OCI-LY7 (cell line): ENCODE data around the gene PRR5L.

ENCODE experiments used
- EZH2phosphoT487 ChIP-seq: fragments of 200-600 bp; sonication (generic); IDR thresholded peaks from 2 replicates; pipeline ENCODE4 v1.6.1; 2018; ENCODE audit warnings: low read depth, borderline replicate concordance, mild to moderate bottlenecking, mixed run types, antibody characterized with exemption, low read length, moderate library complexity, mixed read lengths
- TF ChIP-seq, protein P1 (sequence below): fragments of 200-600 bp; sonication (generic); conservative IDR thresholded peaks from 2 replicates; pipeline ENCODE4 v1.5.1; 2014; ENCODE audit warnings: mild to moderate bottlenecking, antibody characterized with exemption, low read length, moderate library complexity, mixed read lengths

DNA sequence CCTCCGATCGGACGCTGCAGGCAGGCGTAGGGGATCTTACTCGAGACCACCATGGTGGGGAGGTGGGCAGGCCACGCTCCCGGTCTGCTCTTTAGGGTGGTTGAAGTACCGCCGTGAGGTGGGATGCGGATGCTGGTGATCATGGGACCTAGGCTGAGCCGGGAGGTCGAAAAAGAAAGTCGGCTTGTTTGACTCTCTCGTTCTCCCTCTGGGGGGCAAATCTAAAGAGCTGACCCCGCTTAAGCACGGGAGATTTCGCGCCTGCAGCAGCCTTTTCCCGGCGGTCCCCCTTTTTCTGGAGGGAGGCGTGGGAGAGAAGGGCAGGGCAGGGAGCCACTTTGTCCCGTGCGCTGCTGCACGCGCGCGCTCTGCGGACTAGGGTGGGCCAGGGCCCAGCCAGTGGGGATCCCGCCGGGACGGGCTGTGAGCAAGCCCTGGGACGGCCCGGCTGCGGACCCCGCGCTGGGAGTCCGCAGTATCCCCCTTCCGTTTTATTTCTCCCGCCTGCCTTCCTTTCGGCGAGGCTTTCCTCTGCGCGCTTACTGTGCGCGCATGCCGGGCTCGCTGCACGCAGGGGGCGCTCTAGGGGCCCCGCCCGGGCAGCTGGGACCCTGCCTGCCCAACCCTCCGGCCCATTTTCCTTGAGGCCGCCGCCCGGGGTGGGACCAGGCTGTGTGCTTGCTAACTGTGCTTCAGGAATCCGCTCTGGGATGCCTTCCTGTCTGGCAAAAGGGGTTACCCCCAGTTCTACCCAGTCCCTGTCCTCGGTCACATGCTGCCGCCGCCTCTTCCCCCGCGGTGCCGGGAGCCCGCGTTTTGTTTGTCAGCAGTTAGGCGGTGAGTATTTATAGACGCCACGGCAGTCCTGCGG is 81.0 kb downstream of the PRR5L start:
- TF ChIP-seq, protein P1, sequence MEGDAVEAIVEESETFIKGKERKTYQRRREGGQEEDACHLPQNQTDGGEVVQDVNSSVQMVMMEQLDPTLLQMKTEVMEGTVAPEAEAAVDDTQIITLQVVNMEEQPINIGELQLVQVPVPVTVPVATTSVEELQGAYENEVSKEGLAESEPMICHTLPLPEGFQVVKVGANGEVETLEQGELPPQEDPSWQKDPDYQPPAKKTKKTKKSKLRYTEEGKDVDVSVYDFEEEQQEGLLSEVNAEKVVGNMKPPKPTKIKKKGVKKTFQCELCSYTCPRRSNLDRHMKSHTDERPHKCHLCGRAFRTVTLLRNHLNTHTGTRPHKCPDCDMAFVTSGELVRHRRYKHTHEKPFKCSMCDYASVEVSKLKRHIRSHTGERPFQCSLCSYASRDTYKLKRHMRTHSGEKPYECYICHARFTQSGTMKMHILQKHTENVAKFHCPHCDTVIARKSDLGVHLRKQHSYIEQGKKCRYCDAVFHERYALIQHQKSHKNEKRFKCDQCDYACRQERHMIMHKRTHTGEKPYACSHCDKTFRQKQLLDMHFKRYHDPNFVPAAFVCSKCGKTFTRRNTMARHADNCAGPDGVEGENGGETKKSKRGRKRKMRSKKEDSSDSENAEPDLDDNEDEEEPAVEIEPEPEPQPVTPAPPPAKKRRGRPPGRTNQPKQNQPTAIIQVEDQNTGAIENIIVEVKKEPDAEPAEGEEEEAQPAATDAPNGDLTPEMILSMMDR: no peak
- TF ChIP-seq EZH2phosphoT487: no peak
